ENCODE data around the gene IL16. TPM values are rescaled to one million over a fixed set of nuclear protein-coding genes. Genes with fewer than 3 reads are reported as not detected.

Gene IL16
- polyA plus RNA-seq, 2 of the 4 experiments (the other 2 are of a cell fraction), result 0.09 TPM; not detected in 1

GRCh38 chr15:81358248-81358647 lies 161.6 kb downstream of the IL16 start:
- 41% methylated on average over 6 of the region's 6 CpGs for WGBS (ENCODE audit: missing lambda C conversion rate)
- no peak overlapping the region for H3K4me3 ChIP-seq
- TF ChIP-seq BHLHE40 (IDR thresholded peaks at IDR 0.05; ENCODE audit: low read depth, low read length), result no peak
- TF ChIP-seq MAZ (IDR thresholded peaks at IDR 0.05; ENCODE audit: borderline replicate concordance, low read depth, low read length), result no peak
- no peak for TF ChIP-seq HDAC2 (IDR thresholded peaks at IDR 0.05)
- no peak for TF ChIP-seq ELK1 (IDR thresholded peaks at IDR 0.05; ENCODE audit: low read depth, low read length)
- no peak for TF ChIP-seq KDM1A (IDR thresholded peaks at IDR 0.05; ENCODE audit: low read depth)
- TF ChIP-seq RAD21 (conservative IDR thresholded peaks at IDR 0.05 in 1 of 2, IDR thresholded peaks at IDR 0.05 in 1 of 2), result no peak
- TF ChIP-seq FOXS1 (CRISPR knock-in tag; IDR thresholded peaks at IDR 0.05), result no peak
- TF ChIP-seq E2F6 (IDR thresholded peaks at IDR 0.05; ENCODE audit: borderline replicate concordance, low read depth), result no peak
- TF ChIP-seq ZC3H11A (IDR thresholded peaks at IDR 0.05), result no peak
- no peak for ATAC-seq
- POLR2A ChIA-PET, result no interaction called here
- H3K27ac ChIP-seq, result no peak overlapping the region
- no peak for FAIRE-seq
- no peak overlapping the region for H3K4me2 ChIP-seq
- CTCF ChIA-PET, result interaction anchor here (1.0 to 3.7 kb wide), 6 partner anchors 10 to 92 kb away, joined by 3 to 14 read pairs (median 6); no protein-coding TSS in a partner anchor
- no peak for DNase-seq (ENCODE audit: low read depth in 1 of 2, low spot score in 1 of 2)
- no peaks in the 10 kb centered on the region for H3K4me1 ChIP-seq
- no peaks in the 10 kb centered on the region for H3K9me3 ChIP-seq

- H3K4me2 ChIP-seq, result no peak overlapping the region
- H3K4me1 ChIP-seq, result no peaks in the 10 kb centered on the region
- H3K9me3 ChIP-seq, result no peaks in the 10 kb centered on the region
- no peak for TF ChIP-seq POLR2AphosphoS2 (conservative IDR thresholded peaks at IDR 0.05; ENCODE audit: low read length)
- no peak for TF ChIP-seq REST (IDR thresholded peaks at IDR 0.05)
- no peak for TF ChIP-seq HOXB5 (CRISPR knock-in tag; IDR thresholded peaks at IDR 0.05)
- TF ChIP-seq FOXS1 (CRISPR knock-in tag; IDR thresholded peaks at IDR 0.05), result no peak
- TF ChIP-seq HMGXB4 (CRISPR knock-in tag; IDR thresholded peaks at IDR 0.05; ENCODE audit: borderline replicate concordance), result no peak
- TF ChIP-seq EHF (CRISPR knock-in tag; IDR thresholded peaks at IDR 0.05), result no peak
- TF ChIP-seq CHD4 (IDR thresholded peaks at IDR 0.05; ENCODE audit: borderline replicate concordance), result no peak
- DNase-seq (ENCODE audit: low read depth in 1 of 2, low spot score in 1 of 2), result no peak
- H3K27ac ChIP-seq, result no peak overlapping the region
- no peak overlapping the region for H3K4me3 ChIP-seq
- FAIRE-seq, result no peak
- ATAC-seq, result no peak
- POLR2A ChIA-PET, result no interaction called here
- whole genome bisulfite sequencing (ENCODE audit: missing lambda C conversion rate), result 9% methylated on average over 5 of the region's 5 CpGs
- CTCF ChIA-PET, result interaction anchor here (1.2 kb wide), 2 partner anchors 85 to 95 kb away, joined by 3 to 5 read pairs; no protein-coding TSS in a partner anchor
These were observed 163.8 kb downstream of the IL16 start for GRCh38 chr15:81360491-81360890.

- no peaks in the 10 kb centered on the region for H3K4me1 ChIP-seq
- ChIA-PET CTCF (no interaction called here), POLR2A (no interaction called here)
- H3K27ac ChIP-seq, result no peak overlapping the region
- H3K4me2 ChIP-seq, result no peak overlapping the region
- no peaks in the 10 kb centered on the region for H3K9me3 ChIP-seq
- H3K4me3 ChIP-seq, result no peak overlapping the region
- WGBS (ENCODE audit: missing lambda C conversion rate), result 29% methylated on average over 7 of the region's 7 CpGs
- DNase-seq (ENCODE audit: low read depth in 1 of 2, low spot score in 1 of 2), result no peak
- no peak for ATAC-seq
- FAIRE-seq, result no peak
- TF ChIP-seq RARB (CRISPR knock-in tag; IDR thresholded peaks at IDR 0.05), result no peak
- TF ChIP-seq NFE2L2 (conservative IDR thresholded peaks at IDR 0.05; ENCODE audit: low read length), result no peak
- no peak for TF ChIP-seq MAZ (IDR thresholded peaks at IDR 0.05; ENCODE audit: borderline replicate concordance, low read depth, low read length)
- no peak for TF ChIP-seq NR3C1 (IDR thresholded peaks at IDR 0.05)
- TF ChIP-seq HDAC2 (IDR thresholded peaks at IDR 0.05), result no peak
- no peak for TF ChIP-seq ZC3H11A (IDR thresholded peaks at IDR 0.05)
- TF ChIP-seq USF2 (IDR thresholded peaks at IDR 0.05), result no peak
- TF ChIP-seq HOXB13 (CRISPR knock-in tag; IDR thresholded peaks at IDR 0.05; ENCODE audit: low read depth), result no peak
- no peak for TF ChIP-seq GATA3 (IDR thresholded peaks at IDR 0.05; ENCODE audit: borderline replicate concordance)
- no peak for TF ChIP-seq HMGXB4 (CRISPR knock-in tag; IDR thresholded peaks at IDR 0.05; ENCODE audit: borderline replicate concordance)
- no peak for TF ChIP-seq HEYL (CRISPR knock-in tag; IDR thresholded peaks at IDR 0.05)
- no peak for TF ChIP-seq EHMT2 (IDR thresholded peaks at IDR 0.05; ENCODE audit: low read depth)
These were observed 165.2 kb downstream of the IL16 start for GRCh38 chr15:81361891-81362290.
